OCI-M1 (cell line): Measurements from ENCODE around the gene KDSR.

Experiments used
- DNase-seq: peaks from one replicate; lab custom pipeline; 2025; lab: John Stamatoyannopoulos, UW

KDSR gene

DNA sequence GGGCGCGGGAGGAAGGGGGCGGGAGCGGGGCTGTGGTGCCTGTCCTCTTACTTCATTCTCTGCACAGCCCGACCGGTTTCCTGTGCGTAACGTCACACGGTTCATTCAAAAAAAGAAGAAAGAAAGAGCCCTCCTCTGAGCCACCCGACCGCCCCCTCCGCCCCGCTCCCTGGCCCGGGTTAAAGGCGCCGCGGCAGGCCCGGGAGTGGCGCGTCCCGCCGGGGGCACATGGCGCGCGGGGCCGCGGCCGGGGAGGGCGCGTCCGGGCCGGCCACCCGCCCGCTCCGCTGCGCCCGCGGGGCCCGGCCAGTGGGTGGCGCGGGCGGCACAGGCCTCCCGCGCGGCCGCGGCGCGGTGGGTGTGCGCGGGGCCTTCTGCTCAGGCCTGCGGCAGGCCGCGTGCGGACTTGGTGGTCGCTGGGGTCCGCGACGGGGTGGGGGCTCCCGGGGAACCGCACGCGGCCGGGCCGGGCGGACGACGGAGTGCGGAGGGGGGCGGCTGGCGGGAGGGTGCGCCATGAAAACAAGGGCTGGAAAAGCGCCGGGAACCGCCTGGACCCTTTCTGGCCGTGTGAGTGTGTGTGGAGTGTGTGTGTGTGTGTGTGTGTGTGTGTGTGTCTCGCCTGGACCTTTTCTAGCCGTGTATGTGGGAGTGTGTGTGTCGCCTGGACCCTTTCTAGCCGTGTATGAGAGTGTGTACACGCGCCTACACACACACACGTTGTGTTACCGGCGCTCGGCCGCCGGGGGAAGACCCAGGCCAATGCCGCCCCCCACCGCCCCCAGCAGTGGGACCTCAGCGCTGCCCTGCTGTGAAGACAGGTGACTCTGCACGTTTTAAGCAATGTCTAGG, 46.7 kb downstream of the KDSR start:
- DNase-seq: peak; percentile 84

DNA sequence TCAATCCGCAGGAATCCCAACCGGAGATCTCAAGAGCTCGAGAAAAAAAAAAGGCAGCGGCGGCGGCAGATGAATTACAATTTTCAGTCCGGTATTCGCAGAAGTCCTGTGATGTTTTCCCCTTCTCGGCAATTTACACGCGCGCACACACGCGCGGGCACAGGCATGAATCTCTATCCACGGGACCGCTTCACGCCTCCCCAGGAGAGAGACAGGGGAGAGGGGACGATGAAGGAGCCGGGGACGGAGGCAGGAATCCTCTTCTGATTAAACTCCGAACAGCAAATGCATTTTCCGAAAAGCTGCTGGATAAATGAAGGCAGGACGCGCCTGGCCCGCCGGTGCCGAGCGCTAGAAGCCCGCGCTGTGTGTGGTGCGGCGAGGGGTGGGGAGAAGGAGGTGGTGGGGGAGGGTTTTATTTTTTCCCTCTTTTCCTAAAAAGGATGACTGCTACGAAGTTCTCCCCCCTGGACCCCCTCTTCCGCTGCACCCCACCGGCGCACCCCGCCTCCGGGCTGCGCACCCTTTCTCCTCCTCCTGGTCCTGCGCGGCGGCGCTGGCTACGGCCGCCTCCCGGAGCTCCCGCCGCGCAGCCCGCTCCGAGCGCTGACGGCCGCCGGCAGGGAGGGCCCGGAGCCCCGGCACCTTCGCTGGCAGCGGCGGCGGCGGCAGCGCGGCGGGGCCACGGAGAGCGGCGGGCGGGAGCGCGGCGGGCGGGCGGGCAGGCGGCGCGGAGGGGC, 47.5 kb downstream of the KDSR start, which contains the start of gene BCL2:
BCL2 (minus strand) TSS at position 387 of the 740 bp plus-strand sequence.
- peak; percentile 69 for DNase-seq

DNA sequence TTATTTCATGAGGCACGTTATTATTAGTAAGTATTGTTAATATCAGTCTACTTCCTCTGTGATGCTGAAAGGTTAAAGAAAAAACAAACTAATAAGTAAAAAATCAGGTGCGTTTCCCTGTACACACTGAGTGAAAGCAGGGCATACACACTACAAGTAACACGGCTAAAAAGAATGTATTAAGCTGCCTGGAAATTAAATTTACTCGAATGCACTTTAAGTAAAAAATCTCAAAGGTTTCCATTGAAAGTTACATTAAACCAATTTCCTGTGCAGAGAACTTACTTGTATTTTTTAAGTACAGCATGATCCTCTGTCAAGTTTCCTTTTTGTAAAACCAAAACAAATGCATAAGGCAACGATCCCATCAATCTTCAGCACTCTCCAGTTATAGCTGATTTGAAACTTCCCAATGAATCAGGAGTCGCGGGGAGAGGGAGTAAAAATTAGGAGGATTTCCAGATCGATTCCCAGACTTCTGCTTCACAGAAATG, 48.1 kb downstream of the KDSR start:
- DNase-seq: no peak

DNA sequence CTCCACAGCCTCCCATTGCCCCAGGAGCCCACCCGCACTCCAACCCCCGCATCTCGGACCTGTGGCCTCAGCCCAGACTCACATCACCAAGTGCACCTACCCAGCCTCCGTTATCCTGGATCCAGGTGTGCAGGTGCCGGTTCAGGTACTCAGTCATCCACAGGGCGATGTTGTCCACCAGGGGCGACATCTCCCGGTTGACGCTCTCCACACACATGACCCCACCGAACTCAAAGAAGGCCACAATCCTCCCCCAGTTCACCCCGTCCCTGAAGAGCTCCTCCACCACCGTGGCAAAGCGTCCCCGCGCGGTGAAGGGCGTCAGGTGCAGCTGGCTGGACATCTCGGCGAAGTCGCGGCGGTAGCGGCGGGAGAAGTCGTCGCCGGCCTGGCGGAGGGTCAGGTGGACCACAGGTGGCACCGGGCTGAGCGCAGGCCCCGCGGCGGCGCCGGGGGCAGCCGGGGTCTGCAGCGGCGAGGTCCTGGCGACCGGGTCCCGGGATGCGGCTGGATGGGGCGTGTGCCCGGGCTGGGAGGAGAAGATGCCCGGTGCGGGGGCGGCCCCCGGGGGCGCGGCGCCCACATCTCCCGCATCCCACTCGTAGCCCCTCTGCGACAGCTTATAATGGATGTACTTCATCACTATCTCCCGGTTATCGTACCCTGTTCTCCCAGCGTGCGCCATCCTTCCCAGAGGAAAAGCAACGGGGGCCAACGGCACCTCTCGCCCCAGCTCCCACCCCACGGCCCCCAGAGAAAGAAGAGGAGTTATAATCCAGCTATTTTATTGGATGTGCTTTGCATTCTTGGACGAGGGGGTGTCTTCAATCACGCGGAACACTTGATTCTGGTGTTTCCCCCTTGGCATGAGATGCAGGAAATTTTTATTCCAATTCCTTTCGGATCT, 48.8 kb downstream of the KDSR start:
- DNase-seq: peak; percentile 77

DNA sequence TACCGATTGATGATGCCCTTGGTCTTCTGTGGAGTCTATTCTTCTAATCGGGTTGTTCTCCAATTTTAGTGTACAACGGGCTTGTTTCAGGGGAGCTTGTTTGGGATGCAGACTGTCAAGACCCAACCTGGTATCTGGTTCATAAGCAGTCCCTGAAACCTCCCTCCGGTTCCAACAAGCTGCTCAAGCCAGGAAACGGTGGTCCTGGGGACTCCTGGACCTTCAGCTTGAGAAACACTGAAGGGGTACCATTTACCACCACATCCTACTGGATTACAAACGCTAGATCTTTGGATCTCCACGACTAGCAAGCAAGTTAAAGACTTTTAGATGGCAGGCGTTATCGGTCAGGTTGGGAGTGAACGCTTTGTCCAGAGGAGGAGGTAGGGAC, 49.5 kb downstream of the KDSR start:
- DNase-seq: no peak

DNA sequence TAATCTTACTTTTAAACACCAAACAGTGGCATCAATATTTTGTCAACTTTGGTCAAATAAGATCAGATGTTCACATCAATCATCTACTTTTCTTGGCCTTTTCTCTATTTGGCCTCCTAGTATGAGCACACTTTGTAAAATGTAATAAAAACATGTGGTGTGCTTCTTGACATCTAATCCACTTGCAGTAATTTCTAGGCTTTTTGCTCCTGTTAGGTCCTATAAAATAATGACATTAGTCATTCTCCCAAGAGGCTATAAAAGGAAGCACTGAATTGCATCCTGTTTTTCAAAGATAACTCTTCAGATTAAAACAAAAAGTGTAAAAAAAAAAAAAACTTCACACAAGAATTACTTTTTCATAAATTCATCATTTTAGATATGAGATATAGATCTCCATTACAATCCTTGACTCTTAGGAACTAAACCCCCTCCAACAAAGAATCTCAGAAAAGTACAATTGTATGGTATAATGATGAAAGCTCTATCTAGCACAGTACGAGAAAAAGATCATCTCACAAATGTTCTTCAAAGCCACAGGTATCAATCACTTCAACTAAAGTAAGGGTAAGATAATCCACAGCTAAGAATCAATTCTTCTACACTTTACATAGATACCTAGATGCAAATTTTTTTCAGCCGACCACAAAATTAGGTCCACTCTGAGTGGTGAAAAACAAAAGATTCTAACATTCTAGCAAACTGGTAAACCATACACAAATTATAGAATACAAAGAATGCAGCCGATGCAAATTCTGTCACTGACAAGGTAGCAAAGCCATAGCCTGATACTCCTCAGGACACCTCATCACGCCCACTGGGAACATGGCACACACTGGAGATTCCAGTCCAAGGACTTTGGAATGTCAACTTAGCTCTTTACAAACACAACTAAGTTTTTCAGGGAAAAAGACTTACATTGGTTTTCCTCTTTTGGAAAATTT, 50.1 kb downstream of the KDSR start:
- DNase-seq: peak; percentile 40

DNA sequence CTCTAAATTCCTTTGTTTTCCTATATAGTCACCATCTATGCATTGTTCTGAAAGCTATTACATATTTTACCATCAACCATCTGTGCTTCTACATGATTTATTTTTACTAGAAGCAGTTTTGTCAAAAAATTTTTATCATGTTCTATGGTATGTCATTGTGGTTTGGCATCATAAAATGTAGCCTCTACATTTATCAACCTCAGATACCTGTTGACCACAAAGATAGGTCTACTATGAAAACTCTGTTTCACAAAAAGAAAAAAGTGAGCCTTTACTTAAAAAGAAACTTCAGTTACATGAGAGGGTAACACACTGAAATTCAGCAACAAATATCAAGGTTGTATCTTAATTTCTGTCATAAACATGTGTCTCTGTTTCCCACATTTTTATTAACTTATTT, 51.1 kb downstream of the KDSR start:
- peak; percentile 20 for DNase-seq

DNA sequence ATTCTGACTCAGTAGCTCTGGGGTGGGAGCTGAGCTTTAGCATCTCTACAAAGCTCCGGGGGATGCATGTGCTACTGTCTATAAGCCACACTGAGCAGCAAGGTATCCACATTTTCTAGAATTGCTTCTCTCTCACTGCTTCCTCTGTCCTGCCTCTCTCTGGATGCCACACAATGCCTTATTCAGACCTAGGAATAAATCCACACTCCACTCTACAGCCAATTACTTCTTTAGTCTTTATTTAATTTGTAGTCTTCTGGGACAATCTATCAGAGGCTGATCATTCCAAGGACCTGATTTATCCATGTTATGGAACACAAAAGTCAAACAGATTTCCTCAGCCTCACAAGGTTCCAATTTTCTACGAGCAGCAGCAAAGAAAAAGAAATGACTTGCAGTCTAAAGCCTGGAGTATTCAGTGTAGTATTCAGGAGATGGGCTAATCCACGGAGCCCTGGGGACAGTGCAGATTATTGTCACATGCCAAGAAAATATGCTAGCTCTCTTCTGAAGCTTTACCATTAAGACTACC, 51.8 kb downstream of the KDSR start:
- DNase-seq: no peak

DNA sequence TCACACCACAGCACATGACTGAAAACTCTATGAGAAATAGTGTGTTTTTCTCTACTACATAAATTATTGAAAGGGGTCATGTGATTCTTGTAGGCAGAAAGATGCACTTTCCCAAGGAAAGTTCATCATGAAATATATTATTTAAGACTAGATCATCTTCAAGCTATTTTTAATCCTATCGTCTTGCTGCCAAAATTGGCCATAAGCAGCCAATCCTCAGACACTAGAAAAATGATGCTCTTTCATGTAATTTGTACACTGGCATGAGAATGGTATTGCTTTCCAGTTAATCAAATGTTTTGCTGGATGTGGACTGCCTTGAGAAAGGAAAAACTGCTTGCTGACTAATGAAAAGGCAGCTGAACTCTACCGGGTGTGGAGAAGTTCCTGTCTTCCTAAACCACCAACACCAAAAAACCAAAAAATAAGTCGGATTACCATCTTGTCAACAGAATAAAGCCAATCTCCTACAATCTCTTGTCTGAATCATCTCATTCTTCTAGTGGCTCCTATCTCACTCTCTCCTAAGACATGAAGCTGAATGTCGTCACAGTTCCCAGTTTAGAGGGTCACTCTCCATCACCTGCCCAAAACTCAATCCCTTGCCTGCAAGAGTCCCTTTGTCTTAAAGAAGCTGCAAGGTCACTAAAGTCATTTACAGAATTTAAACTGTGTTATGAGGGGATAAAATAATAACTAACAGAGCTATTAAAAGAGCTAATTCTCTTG, 52.8 kb downstream of the KDSR start:
- DNase-seq: no peak

DNA sequence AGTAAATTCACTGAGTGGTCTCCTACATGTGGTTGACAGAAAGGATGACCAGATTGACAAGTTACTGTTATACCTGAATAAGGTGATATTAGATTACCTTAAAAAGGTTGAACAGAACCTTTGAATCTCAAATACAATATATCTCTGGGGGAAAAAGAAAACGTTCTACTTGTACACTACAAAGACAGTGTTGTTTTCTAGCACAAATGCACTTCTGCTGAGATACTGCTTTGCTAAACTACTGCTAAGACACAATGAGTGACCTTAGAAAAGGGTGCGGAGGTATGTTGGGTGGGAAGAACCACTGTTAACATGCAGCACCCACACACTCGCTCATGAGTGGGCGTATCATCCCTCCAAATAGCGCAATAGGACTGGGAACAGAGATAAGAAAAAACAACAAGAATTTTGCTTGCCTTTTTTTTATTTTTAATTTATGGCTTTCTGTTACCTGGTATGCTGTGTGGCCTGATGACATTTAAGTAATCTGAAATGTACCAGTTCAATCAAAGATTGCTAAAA, 53.5 kb downstream of the KDSR start:
- DNase-seq: peak; percentile 20

DNA sequence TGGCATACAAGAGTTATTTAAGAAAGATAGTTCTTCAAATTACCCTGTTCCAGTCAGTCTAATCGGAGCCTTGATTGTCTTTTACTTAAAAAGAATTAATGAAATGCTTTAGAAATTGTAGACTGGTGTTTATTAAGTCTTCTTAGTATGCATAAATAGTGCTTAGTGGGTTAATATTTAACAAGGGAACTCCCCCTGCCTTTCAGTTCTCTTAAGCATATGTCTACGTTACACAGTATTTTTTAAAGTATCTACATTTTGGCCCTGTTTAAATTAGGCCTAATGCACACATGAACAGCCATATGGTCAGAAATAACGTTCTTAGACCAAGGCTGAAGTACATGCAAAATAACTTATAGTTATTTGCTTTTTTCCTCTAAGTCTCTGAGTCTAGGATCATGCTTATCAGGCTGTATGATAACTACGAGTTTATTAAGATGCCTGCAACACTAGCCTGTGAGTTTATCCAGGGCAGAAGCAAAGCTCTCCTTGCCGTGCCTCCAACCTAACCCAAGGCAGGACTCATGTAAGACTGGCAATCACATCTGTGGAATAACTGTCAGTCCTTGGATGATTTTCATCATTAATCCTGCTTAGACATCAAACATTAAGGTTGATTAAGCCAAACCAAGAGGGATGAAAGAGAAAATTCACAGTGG, 54.1 kb downstream of the KDSR start:
- no peak for DNase-seq

DNA sequence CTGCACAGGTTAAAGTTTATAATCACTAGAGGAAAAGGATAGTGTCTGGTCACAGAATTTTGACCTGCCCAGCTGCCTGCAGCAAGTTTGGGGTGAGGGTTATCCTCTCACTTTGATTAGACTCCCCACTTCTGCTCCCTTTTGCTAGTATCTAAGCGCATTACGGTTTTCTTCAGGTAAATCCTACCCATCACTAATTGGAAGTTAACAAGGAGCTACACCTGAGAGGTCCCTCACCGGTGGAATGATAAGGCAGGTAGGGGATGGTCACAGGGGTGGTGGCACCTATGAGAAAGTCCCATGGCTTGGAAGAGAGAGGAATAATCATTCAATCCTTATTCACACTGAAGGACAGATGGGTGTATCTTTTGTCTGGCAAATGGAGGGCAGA, 55.0 kb downstream of the KDSR start:
- DNase-seq: no peak

DNA sequence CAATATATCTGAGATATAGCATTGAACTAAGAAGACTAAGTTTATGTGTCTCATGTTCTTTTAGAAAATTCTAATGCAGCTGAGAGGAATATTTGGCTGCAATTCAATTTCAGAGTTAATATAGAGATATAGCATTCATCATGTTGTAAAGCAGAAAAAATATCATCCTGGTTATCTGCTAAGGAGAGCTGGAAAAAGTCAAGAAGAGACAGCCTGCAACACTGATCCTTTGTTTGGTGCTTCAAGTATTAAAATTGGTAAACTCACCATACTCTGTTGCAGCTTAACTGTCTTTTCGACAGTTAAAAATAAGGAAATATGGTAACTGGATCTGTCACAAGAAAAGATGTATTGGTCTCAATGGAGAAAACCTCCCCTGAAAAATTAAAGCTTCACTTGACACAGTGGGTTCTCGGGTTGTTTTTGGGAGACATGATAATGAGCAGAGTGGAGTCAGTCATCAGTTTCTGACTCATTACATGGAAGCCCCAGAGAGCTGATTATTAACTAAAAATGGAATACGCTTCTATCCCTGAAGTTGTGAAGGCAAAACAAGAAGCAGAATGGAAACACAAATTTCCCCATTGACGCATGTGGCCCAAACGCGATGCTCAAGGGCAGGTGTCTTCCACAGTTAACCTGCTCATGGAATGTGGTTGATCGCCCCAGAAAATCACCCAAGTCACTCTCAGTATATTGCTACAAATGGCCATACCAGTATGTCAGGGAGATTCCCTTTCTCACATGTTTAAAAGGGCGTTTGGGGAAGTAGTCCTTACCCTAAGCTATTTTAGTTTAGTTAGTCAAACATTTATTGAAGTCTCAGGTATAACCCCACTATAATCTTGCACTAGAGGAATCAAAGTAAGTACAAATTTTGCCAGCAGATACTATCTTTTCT, 55.6 kb downstream of the KDSR start:
- no peak for DNase-seq

DNA sequence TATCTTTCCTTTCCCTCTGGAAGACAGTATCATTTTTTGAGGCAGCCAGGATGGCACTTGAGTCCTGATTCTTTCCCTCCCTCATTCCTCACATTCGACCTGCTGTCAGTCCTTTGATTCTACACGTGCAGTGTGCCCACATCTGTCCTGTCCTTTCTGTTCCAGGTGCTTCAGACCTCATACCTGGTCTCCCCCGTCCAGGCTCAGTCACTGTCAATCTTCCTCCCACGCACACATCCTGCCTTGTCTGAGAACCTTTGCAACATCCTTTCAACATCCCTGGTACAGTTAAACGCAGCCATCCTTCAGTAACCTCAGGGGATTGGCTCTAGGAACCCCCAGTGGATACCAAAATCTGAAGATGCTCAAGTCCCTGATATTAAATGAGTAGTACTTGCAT, 57.6 kb downstream of the KDSR start:
- no peak for DNase-seq

DNA sequence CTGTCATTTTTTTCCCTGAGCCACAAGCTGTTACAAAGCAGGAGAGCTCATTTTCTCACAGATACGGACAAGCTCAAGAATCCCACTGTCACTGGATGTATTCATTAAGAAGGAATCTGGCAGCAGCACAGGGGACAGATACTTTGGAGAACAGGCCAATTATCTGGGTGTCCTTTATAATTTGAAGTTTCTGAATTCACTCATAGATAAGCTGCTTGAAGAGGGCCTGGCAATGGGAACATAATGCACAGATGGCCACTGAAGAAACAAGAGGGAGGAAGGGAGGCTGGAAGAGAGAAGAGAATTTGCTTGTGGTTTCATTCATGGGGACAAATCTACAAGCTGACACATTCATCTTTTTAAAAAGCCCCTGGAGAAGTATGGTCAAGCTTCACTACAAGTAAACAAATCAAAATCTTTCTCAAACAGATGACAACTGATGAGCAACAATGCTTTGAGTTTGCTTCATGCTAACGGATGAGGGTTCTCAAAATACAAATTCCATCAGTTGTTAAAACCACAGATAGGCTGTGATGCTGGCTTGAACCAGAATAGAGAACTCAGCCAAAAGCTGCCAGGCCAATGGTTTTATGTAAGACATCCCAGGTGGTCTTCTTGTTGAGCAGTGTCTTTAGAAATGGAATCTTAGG, 59.3 kb downstream of the KDSR start:
- DNase-seq: peak; percentile 20

DNA sequence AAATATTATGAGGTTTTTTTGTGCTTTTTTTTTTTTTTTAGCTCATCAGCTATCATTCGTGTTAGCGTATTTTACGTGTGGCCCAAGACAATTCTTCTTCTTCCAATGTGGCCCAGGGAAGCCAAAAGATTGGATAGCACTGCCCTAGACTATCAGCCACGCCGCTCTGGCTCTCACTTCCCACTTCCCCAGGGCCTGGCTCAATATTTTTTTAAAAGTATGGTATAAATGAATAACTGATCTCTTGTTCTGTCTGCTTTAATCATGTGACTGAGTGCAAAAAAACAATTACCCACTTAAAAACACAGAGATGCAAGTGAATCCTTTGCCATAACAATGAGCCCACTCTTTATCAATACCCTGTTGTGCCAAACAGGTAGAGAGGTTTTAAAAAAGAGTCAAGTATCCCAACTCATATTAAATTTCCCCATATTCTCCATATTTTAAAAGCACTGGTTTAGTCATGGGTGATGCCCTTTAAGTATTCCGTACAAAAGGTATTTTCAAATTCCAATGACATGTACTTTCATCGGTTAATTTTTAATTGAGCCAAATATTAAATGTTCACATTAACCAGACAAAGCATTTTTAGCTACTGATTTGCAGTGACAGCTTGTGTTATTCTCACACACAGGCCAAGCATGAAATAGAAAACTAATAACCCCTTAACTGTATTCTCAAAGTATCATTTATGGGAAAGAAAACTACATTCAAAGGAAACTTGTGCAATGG, 60.0 kb downstream of the KDSR start:
- DNase-seq: no peak

DNA sequence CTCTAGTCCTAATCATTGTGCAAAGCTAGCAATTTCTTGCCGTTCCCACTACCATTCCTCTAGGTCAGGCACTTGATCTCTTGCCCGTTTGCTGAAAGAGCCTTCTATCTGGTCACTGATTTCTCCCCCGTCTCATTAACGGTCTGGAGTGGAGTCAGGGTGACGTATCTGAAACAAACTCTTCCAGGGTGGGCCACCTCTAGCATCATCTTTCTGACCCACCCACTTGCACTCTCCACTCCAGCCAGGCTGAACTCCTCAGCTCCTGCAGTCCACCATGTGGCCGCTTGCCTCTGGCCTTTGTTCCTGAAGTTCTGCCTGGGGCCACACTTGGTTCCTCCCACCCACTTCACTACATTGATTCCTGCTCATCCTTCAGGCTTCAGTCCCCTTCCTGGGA, 60.8 kb downstream of the KDSR start:
- no peak for DNase-seq
